Endodermal cell (in vitro differentiated cells): ENCODE results near the gene VPS41. TPM values are rescaled to one million over a fixed set of nuclear protein-coding genes. Genes with fewer than 3 reads are reported as not detected.

ENCODE experiments used
- DNase-seq: peaks from one replicate; pipeline ENCODE4 v3.0.0-alpha.2; 2017
- H3K27ac ChIP-seq: 2 replicates; pipeline ENCODE4 v1.5.1; 2013; ENCODE audit warnings: mild to moderate bottlenecking, low read depth, low read length, moderate library complexity
- H3K27me3 ChIP-seq: 2 replicates; pipeline ENCODE4 v1.6.1; 2013; ENCODE audit warnings: mild to moderate bottlenecking, low read length, moderate library complexity; ENCODE audit not compliant: insufficient read depth, control insufficient read depth, poor library complexity, severe bottlenecking
- H3K36me3 ChIP-seq: 2 replicates; pipeline ENCODE4 v1.7.0; 2013; ENCODE audit warnings: mild to moderate bottlenecking, low read length, moderate library complexity; ENCODE audit not compliant: control insufficient read depth, insufficient read depth
- H3K4me1 ChIP-seq: one replicate; pipeline ENCODE4 v1.7.0; 2013; ENCODE audit warnings: low read length; ENCODE audit not compliant: control insufficient read depth, insufficient read depth
- H3K4me3 ChIP-seq: 2 replicates; pipeline ENCODE4 v1.5.1; 2013; ENCODE audit warnings: mild to moderate bottlenecking, low read length, moderate library complexity
- H3K9ac ChIP-seq: 2 replicates; pipeline ENCODE4 v1.6.1; 2013; ENCODE audit warnings: mild to moderate bottlenecking, low read length, moderate library complexity; ENCODE audit not compliant: poor library complexity, severe bottlenecking; ENCODE audit errors: extremely low read depth
- H3K9me3 ChIP-seq: 2 replicates; pipeline ENCODE4 v1.6.1; 2013; ENCODE audit warnings: mild to moderate bottlenecking, low read length, moderate library complexity; ENCODE audit not compliant: control insufficient read depth
- H3K27ac Mint-ChIP-seq: 2 replicates; pipeline ENCODE4 v1.8.0; 2020; ENCODE audit warnings: mixed read lengths
- H3K27me3 Mint-ChIP-seq: 2 replicates; pipeline ENCODE4 v1.8.0; 2021; ENCODE audit warnings: mild to moderate bottlenecking, mixed read lengths; ENCODE audit not compliant: insufficient read depth
- H3K36me3 Mint-ChIP-seq: 2 replicates; pipeline ENCODE4 v1.8.0; 2020; ENCODE audit warnings: low read depth, mixed read lengths
- H3K4me1 Mint-ChIP-seq: 2 replicates; pipeline ENCODE4 v1.8.0; 2020; ENCODE audit warnings: mixed read lengths
- H3K4me3 Mint-ChIP-seq: 2 replicates; pipeline ENCODE4 v1.8.0; 2020; ENCODE audit warnings: mild to moderate bottlenecking, moderate library complexity, mixed read lengths
- H3K9me3 Mint-ChIP-seq: 2 replicates; pipeline ENCODE4 v1.8.0; 2020; ENCODE audit warnings: mild to moderate bottlenecking, mixed read lengths
- CTCF ChIP-seq: fragments of 200-600 bp; sonication (generic); conservative IDR thresholded peaks from 2 replicates; pipeline ENCODE4 v1.5.0; 2021; ENCODE audit warnings: antibody characterized with exemption, mild to moderate bottlenecking
- WGBS, 2 experiments: methylation state at CpG; one replicate each; pipeline versions ENCODE4 v1.1.5 to v1.1.7; 2013; ENCODE audit warnings: missing lambda C conversion rate in 2 of 2, mixed read lengths in 1 of 2; ENCODE audit not compliant: insufficient coverage in 1 of 2, insufficient read length in 1 of 2; 5-methylcytosine and 5-hydroxymethylcytosine counted together
- total RNA-seq, 2 donors: library from RNA; stranded (reverse); fragmentation: NEBNext Ultra II Directional in 1 of 2; extraction: Animal tissue kit (Norgen Biotek cat#: 25700) in 1 of 2; gene quantifications; 2 replicates in 1 of 2; 3 replicates in 1 of 2; pipeline ENCODE4 v1.2.1, GENCODE V29; 2021

The VPS41 gene
- total RNA-seq, 2 donors from 2014 or later = 77.1 to 78.0 TPM

GRCh38 chr7:38873433-38873832 is 35.6 kb downstream of the VPS41 start:
- no peaks in the 10 kb centered on the region for H3K27me3 Mint-ChIP-seq
- Histone ChIP-seq H3K4me1 (peaks cover 4% of the 10 kb centered on the region), H3K27ac (no peak overlapping the region), H3K36me3 (peaks cover 1% of the 10 kb centered on the region), H3K9me3 (no peaks in the 10 kb centered on the region), H3K9ac (no peak overlapping the region), H3K4me3 (no peak overlapping the region), H3K27me3 (no peaks in the 10 kb centered on the region)
- H3K4me1 Mint-ChIP-seq = peaks cover 16% of the 10 kb centered on the region
- H3K36me3 Mint-ChIP-seq = peaks cover 6% of the 10 kb centered on the region
- TF ChIP-seq CTCF = no peak
- H3K27ac Mint-ChIP-seq = no peak overlapping the region
- DNase-seq = no peak
- WGBS, 2 experiments = 90% methylated on average over 3 to 4 of the region's 4 CpGs
- H3K9me3 Mint-ChIP-seq = no peaks in the 10 kb centered on the region
- no peak overlapping the region for H3K4me3 Mint-ChIP-seq

GRCh38 chr7:38872202-38872601 is 36.8 kb downstream of the VPS41 start:
- TF ChIP-seq CTCF = no peak
- Mint-ChIP-seq H3K9me3 (no peaks in the 10 kb centered on the region), H3K4me1 (peaks cover 16% of the 10 kb centered on the region), H3K27ac (no peak overlapping the region), H3K4me3 (no peak overlapping the region), H3K27me3 (no peaks in the 10 kb centered on the region), H3K36me3 (peaks cover 6% of the 10 kb centered on the region)
- Histone ChIP-seq H3K9ac (no peak overlapping the region), H3K9me3 (no peaks in the 10 kb centered on the region), H3K36me3 (peaks cover 11% of the 10 kb centered on the region), H3K27me3 (no peaks in the 10 kb centered on the region), H3K4me3 (no peak overlapping the region), H3K4me1 (peaks cover 4% of the 10 kb centered on the region), H3K27ac (no peak overlapping the region)
- WGBS, 2 experiments = 89 to 95% methylated on average over 4 to 5 of the region's 5 CpGs
- no peak for DNase-seq

GRCh38 chr7:38870147-38870546 is 38.8 kb downstream of the VPS41 start:
- TF ChIP-seq CTCF = no peak
- peaks cover 8% of the 10 kb centered on the region for H3K4me1 Mint-ChIP-seq
- Histone ChIP-seq H3K27ac (no peak overlapping the region), H3K9ac (no peak overlapping the region), H3K36me3 (peaks cover 12% of the 10 kb centered on the region), H3K4me3 (no peak overlapping the region), H3K4me1 (no peaks in the 10 kb centered on the region), H3K9me3 (no peaks in the 10 kb centered on the region), H3K27me3 (no peaks in the 10 kb centered on the region)
- no peak overlapping the region for H3K27ac Mint-ChIP-seq
- no peak overlapping the region for H3K4me3 Mint-ChIP-seq
- no peaks in the 10 kb centered on the region for H3K27me3 Mint-ChIP-seq
- H3K9me3 Mint-ChIP-seq = no peaks in the 10 kb centered on the region
- WGBS, 2 experiments = 82 to 96% methylated on average over 3 of the region's 3 CpGs
- DNase-seq = no peak
- peaks cover 6% of the 10 kb centered on the region for H3K36me3 Mint-ChIP-seq
